Stimulated activated CD8-positive, alpha-beta memory T cell treated with anti-CD3 and anti-CD28 coated beads, Interleukin-15, amount 100 ng/mL, for 48 hours (primary cell): Measurements from ENCODE around the gene MLEC.

Experiments used
- DNase-seq, 2 donors: peaks; one replicate each; pipeline ENCODE4 v3.0.0-alpha.2; 2020; ENCODE audit warnings: low read depth in 2 of 2

Gene MLEC

DNA sequence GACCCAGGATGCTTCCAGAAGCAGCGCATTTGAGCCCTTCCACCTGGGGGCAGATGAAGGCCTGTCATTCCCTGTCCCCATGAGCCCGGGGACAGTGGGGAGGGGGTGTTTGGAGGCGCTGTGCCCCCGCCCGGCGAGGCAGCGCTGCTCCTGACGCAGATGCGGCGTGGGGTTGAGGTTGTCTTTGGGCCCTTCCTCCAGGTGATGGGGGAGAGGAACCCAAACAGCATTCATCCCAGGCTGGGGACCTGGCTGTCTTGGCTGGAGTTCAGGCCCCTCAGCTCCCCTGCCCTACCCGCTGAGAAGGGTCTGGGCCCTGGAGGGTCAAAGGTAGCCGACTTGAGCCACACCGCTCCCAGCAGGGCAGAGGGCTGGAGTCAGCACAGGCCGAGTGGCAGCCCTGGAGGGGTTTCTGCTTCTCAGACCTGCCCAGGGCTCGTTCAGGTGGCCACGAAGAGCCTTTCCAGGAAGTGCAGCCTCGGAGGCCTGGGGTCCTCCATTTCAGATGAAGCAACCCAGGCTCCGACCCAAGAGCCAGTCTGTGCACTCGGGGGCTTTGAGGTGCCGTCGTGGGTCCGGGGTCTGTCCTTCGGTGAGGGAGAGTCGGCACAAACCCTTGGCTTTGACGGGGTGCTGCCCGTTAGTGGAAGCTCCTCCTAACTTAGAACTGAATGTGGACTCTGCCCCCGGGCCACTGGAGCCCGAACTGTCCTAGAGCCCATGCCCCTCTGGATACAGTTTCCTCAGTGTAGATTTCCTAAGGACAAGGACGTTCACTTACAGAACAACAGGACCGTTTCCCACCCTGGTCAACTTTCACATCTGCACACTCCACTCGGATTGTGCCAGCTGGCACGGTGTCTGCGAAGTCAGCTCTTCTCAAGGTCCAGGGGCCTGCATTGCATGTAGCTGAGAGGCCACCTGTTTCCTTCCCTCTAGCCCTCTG lies 54.8 kb downstream of the MLEC start:
- DNase-seq, result no peak

DNA sequence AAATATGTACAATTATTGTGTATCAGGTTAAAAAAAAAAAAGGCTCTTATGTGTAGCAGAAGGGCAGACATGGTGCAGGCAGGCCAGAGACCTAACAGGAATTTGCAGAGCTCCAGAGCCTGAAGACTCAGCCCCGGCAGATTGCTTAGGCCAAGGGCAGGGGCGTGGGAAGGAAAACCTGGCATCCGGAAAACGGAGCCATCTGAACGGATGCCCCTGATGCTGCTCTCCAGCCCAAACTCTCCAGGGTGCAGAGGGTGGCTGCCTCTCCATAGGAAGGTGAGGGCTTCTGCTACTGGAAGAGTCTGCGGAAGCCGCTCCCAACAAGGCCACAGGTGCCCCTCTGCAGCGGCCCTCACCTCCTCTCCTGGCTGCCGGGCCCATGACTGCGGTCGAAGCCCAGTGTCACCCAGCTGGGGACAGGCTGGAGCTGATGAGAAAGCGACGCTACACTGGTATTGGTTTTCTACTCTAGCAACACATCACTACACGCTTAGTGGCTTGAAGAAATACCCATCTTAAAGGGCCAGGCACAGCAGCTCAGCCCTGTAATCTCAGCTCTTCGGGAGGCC lies 58.1 kb downstream of the MLEC start:
- DNase-seq, result no peak

DNA sequence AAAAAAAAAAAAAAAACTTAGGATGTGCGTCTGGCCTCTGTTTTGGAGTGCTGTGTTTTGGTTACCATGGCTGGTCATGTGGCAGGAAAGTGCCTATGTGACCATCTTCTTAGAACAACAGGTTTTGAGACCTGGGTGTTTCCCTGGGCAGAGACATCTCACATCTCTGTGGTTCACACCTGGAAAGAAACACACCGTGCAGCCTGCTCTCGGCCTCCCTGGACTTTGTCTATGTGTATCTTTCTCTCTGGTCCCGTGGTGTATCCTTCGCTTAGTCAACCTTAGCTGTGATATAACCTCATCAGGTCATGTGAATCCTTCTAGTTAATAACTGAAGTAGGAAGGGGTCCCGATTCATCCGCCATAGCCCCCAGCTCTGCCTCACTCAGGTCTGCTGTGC lies 61.3 kb downstream of the MLEC start:
- no peak for DNase-seq

DNA sequence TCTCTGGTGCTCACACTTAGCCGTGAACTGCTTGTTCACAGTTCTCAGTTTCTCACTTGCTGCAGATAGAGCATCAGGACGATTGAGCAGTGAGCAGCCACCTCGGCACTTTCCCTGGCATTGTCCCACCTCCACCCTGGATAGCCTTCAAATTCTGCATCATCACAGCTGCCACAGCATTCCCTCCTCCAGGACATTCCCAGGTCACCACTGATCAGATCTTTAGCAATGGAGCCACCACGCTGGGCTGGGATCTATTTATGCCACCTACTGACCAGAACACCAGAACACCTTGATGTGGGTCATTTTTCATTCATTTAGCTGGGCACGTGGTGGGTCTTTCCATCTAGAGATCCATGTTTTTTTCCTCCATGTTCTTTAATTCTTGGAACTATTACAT lies 62.3 kb downstream of the MLEC start:
- DNase-seq, result no peak

DNA sequence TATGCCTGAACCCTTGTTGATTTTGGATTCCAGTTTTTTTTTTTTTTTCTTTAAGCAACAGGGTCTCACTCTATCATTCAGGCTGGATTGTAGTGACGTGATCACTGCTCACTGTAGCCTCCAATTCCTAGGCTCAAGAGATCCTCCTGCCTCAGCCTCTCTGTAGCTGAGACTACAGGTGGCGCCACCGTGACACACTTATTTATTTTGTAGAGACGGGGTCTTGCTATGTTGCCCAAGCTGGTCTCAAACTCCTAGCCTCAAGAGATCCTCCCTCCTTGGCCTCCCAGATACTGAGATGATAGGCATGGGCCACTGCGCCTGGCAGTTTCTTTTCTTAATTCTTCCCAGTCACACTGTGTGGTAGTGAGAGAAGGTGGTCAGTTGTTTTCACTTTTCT lies 63.9 kb downstream of the MLEC start:
- no peak for DNase-seq

DNA sequence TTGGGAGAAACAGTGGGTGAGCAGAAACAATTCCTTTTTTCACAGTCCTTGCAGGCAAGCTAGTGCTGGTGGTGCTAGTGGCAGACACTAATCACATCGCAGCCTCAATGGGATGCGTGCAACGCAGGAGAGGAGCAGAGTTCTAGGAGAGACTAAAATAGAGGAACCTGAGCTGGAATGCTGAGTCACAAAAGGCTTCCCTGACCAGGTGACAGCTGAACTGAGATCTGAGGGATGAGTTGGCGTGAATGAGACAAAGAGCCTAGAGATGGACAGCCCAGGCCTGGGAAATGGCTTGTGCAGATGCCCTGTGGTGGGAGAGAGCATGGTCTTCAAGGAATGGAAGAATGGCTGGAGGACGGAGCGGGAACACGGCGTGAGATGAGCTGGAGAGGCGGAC lies 64.4 kb downstream of the MLEC start:
- no peak for DNase-seq
